Islet precursor cell (in vitro differentiated cells): ENCODE measurements around the gene CD52.

Experiments
- DNase-seq: peaks from one replicate; pipeline ENCODE4 v3.0.0-alpha.2; 2018

Gene CD52

GRCh38 chr1:26357121-26357602, 39.4 kb downstream of the CD52 start:
- DNase-seq, result peak; percentile 51

- DNase-seq, result peak; percentile 84
These were observed 40.9 kb downstream of the CD52 start for GRCh38 chr1:26358411-26359384.

GRCh38 chr1:26359981-26360806, 42.4 kb downstream of the CD52 start:
- peak; percentile 62 for DNase-seq

GRCh38 chr1:26360807-26361604, 43.2 kb downstream of the CD52 start:
- peak; percentile 47 for DNase-seq

- DNase-seq, result peak; percentile 54
These were observed 43.9 kb downstream of the CD52 start for GRCh38 chr1:26361605-26362122.

GRCh38 chr1:26362331-26362730, 44.6 kb downstream of the CD52 start:
- DNase-seq, result no peak

DNA sequence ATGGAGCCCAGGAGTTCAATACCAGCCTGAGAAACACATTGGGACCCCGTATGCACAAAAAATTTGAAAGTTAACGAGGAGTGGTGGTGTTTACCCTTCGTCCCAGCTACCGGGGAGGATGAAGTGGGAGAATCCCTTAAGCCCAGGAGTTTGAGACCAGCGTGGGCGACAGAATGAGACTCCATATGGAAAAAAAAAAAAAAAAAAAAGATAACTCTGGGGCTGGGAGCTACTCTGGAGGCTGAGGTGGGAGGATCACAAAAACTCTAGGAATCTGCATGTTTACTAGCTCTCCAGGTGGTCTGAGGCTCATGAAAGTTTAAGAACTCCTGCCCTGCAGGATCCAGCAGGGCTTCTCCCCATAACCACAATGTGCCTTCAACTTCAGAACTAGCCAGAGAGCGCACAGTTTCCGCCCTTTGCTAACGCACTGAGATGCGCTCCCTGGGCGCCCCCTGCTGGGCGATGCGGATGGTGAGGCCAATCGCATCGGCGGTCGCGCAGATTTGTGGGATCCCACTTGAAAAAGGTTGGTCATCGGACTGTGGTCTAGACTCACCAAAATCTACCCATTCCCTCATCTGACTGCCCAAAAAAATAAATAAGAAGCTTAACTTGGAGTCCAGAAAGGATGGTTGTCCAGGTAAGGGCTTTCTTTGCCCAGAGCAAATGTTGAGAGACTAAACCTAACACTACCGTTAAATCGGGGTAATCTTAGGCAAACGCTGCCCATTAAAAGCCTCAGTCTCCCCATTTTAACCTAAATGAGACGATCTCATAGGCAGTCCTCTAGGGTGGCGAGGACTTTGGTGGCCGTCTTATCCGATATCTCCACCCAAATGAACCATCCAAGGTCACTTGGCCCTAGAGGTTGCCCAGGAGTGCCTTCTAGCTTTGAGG, 46.0 kb downstream of the CD52 start:
- peak; percentile 88 for DNase-seq

GRCh38 chr1:26364956-26365355, 47.2 kb downstream of the CD52 start:
- no peak for DNase-seq

GRCh38 chr1:26367441-26367840, 49.7 kb downstream of the CD52 start:
- DNase-seq, result no peak

GRCh38 chr1:26368006-26368405, 50.2 kb downstream of the CD52 start:
- DNase-seq, result no peak

- no peak for DNase-seq
These were observed 50.7 kb downstream of the CD52 start for GRCh38 chr1:26368486-26368885.
